GM21529 (cell line): ENCODE measurements around the gene RGPD8.
"Not testable (repeated sequence)": the region's sequence is repeated elsewhere in the genome, so short reads cannot be mapped to it uniquely, and the experiment has no call there.

ENCODE experiments used
- ATAC-seq: cut with Tn5 transposase; IDR thresholded peaks from one replicate; pipeline ENCODE4 v1.9.1; 2021; ENCODE audit not compliant: unreplicated experiment

Gene RGPD8

GRCh38 chr2:112433480-112433879 is at the start of gene RGPD8:
Gene RGPD8 (minus strand): TSS chr2:112433645. CDS start chr2:112433453, 192 bp downstream.
- peak; percentile 95 for ATAC-seq

- ATAC-seq = no peak
Measured at GRCh38 chr2:112483042-112483473, 49.6 kb upstream of the RGPD8 start.

GRCh38 chr2:112482309-112483041 is 49.0 kb upstream of the RGPD8 start:
- ATAC-seq = peak; percentile 11

GRCh38 chr2:112481528-112482233 is 48.2 kb upstream of the RGPD8 start, which contains the start of gene TTL:
Gene TTL (plus strand): TSS chr2:112482156. CDS start chr2:112482345, 189 bp downstream.
- ATAC-seq = peak; percentile 69

- ATAC-seq = peak; percentile 69
Measured at GRCh38 chr2:112481050-112481527, 47.6 kb upstream of the RGPD8 start.

- no peak for ATAC-seq
Measured at GRCh38 chr2:112480530-112481049, 47.1 kb upstream of the RGPD8 start.

GRCh38 chr2:112476434-112476833 is 43.0 kb upstream of the RGPD8 start:
- no peak for ATAC-seq

GRCh38 chr2:112474844-112475486 is 41.5 kb upstream of the RGPD8 start:
- ATAC-seq = no peak

GRCh38 chr2:112472547-112473263 is 39.3 kb upstream of the RGPD8 start:
- ATAC-seq = no peak

- ATAC-seq = no peak
Measured at GRCh38 chr2:112465382-112465781, 31.9 kb upstream of the RGPD8 start.

- ATAC-seq = no peak
Measured at GRCh38 chr2:112463256-112463655, 29.8 kb upstream of the RGPD8 start.

- ATAC-seq = no peak
Measured at GRCh38 chr2:112462178-112462577, 28.7 kb upstream of the RGPD8 start.

GRCh38 chr2:112459372-112459771 is 25.9 kb upstream of the RGPD8 start:
- ATAC-seq = no peak

- ATAC-seq = no peak
Measured at GRCh38 chr2:112454586-112454985, 21.1 kb upstream of the RGPD8 start.

GRCh38 chr2:112451317-112451716 is 17.9 kb upstream of the RGPD8 start:
- no peak for ATAC-seq

- ATAC-seq = no peak
Measured at GRCh38 chr2:112449854-112450253, 16.4 kb upstream of the RGPD8 start.

- not testable (repeated sequence) for ATAC-seq
Measured at GRCh38 chr2:112444256-112444655, 10.8 kb upstream of the RGPD8 start.

GRCh38 chr2:112438603-112439261 is 5.3 kb upstream of the RGPD8 start:
- not testable (repeated sequence) for ATAC-seq

GRCh38 chr2:112437405-112437831 is 4.0 kb upstream of the RGPD8 start:
- not testable (repeated sequence) for ATAC-seq

GRCh38 chr2:112436993-112437392 is 3.5 kb upstream of the RGPD8 start:
- not testable (repeated sequence) for ATAC-seq
